Measurements from ENCODE around the gene SAMD8. TPM values are rescaled to one million over a fixed set of nuclear protein-coding genes. Genes with fewer than 3 reads are reported as not detected.
A peak's percentile ranks its signal among the peaks of the same experiment; 100 is the strongest.

SAMD8 gene
- total and polyA plus RNA-seq, 10 of the 15 experiments (the other 5 are each of a cell fraction or from before 2014, with no cell fraction given) = 2.8 to 26.0 (median 9.3) TPM

DNA sequence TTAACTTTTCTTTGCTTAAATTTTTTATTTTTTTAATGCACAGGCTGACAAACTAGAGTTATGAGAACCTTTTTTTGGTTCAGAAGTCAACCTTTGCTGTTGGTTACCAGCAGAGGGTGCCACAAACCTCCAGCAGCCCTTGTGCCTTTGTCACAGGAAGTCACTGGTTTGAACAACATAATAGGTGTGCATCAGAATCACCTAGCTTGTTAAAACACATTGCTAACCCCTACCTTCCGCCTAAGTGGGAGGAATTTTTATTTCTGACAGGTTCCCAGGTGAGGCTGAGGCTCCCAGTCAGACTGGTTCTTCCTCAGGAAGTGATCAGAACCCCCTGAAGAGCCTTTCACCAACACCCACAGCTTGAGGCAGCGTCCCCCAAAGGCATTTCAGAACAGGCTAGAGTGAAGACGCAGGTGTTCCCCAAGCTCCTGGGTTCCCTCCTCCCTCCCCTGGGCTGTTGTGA, 76.5 kb downstream of the SAMD8 start (continued):
- TF ChIP-seq, protein P1, sequence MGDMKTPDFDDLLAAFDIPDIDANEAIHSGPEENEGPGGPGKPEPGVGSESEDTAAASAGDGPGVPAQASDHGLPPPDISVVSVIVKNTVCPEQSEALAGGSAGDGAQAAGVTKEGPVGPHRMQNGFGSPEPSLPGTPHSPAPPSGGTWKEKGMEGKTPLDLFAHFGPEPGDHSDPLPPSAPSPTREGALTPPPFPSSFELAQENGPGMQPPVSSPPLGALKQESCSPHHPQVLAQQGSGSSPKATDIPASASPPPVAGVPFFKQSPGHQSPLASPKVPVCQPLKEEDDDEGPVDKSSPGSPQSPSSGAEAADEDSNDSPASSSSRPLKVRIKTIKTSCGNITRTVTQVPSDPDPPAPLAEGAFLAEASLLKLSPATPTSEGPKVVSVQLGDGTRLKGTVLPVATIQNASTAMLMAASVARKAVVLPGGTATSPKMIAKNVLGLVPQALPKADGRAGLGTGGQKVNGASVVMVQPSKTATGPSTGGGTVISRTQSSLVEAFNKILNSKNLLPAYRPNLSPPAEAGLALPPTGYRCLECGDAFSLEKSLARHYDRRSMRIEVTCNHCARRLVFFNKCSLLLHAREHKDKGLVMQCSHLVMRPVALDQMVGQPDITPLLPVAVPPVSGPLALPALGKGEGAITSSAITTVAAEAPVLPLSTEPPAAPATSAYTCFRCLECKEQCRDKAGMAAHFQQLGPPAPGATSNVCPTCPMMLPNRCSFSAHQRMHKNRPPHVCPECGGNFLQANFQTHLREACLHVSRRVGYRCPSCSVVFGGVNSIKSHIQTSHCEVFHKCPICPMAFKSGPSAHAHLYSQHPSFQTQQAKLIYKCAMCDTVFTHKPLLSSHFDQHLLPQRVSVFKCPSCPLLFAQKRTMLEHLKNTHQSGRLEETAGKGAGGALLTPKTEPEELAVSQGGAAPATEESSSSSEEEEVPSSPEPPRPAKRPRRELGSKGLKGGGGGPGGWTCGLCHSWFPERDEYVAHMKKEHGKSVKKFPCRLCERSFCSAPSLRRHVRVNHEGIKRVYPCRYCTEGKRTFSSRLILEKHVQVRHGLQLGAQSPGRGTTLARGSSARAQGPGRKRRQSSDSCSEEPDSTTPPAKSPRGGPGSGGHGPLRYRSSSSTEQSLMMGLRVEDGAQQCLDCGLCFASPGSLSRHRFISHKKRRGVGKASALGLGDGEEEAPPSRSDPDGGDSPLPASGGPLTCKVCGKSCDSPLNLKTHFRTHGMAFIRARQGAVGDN (IDR thresholded peaks at IDR 0.05) = no peak
- TF ChIP-seq SMC3 (IDR thresholded peaks at IDR 0.05; ENCODE audit: borderline replicate concordance, low read length) (peak; percentile 82; the same call in 1 of the 2 replicates), NR2C1 (IDR thresholded peaks at IDR 0.05) (no peak), POLR2A (IDR thresholded peaks at IDR 0.05; ENCODE audit: low read depth, low read length) (no peak), BMI1 (IDR thresholded peaks at IDR 0.05; ENCODE audit: borderline replicate concordance) (no peak), NFIC (IDR thresholded peaks at IDR 0.05; ENCODE audit: low read depth, low read length) (no peak), BACH1 (IDR thresholded peaks at IDR 0.05; ENCODE audit: borderline replicate concordance) (no peak), IKZF1 (conservative IDR thresholded peaks at IDR 0.05) (no peak), LARP7 (IDR thresholded peaks at IDR 0.05) (no peak), MEF2A (IDR thresholded peaks at IDR 0.05; ENCODE audit: insufficient read depth, low read depth, low read length) (no peak), EZH2 (IDR thresholded peaks at IDR 0.05; ENCODE audit: borderline replicate concordance, control insufficient read depth, low read depth, low read length) (no peak), SPI1 (IDR thresholded peaks at IDR 0.05; ENCODE audit: borderline replicate concordance, insufficient read depth, low read depth, low read length) (no peak; the same call in 1 of the 2 replicates)
- TF ChIP-seq, protein P2, sequence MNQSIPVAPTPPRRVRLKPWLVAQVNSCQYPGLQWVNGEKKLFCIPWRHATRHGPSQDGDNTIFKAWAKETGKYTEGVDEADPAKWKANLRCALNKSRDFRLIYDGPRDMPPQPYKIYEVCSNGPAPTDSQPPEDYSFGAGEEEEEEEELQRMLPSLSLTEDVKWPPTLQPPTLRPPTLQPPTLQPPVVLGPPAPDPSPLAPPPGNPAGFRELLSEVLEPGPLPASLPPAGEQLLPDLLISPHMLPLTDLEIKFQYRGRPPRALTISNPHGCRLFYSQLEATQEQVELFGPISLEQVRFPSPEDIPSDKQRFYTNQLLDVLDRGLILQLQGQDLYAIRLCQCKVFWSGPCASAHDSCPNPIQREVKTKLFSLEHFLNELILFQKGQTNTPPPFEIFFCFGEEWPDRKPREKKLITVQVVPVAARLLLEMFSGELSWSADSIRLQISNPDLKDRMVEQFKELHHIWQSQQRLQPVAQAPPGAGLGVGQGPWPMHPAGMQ (IDR thresholded peaks at IDR 0.05; ENCODE audit: borderline replicate concordance) = no peak
- TF ChIP-seq, protein P3, sequence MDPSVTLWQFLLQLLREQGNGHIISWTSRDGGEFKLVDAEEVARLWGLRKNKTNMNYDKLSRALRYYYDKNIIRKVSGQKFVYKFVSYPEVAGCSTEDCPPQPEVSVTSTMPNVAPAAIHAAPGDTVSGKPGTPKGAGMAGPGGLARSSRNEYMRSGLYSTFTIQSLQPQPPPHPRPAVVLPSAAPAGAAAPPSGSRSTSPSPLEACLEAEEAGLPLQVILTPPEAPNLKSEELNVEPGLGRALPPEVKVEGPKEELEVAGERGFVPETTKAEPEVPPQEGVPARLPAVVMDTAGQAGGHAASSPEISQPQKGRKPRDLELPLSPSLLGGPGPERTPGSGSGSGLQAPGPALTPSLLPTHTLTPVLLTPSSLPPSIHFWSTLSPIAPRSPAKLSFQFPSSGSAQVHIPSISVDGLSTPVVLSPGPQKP (IDR thresholded peaks at IDR 0.05; ENCODE audit: low read depth, low read length) = no peak
- TF ChIP-seq, protein P4, sequence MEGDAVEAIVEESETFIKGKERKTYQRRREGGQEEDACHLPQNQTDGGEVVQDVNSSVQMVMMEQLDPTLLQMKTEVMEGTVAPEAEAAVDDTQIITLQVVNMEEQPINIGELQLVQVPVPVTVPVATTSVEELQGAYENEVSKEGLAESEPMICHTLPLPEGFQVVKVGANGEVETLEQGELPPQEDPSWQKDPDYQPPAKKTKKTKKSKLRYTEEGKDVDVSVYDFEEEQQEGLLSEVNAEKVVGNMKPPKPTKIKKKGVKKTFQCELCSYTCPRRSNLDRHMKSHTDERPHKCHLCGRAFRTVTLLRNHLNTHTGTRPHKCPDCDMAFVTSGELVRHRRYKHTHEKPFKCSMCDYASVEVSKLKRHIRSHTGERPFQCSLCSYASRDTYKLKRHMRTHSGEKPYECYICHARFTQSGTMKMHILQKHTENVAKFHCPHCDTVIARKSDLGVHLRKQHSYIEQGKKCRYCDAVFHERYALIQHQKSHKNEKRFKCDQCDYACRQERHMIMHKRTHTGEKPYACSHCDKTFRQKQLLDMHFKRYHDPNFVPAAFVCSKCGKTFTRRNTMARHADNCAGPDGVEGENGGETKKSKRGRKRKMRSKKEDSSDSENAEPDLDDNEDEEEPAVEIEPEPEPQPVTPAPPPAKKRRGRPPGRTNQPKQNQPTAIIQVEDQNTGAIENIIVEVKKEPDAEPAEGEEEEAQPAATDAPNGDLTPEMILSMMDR (IDR thresholded peaks at IDR 0.05 in 2 of 3, conservative IDR thresholded peaks at IDR 0.05 in 1 of 3; ENCODE audit: control insufficient read depth in 2 of 3, extremely low read depth in 1 of 3, insufficient read depth in 1 of 3, low read depth in 3 of 3, low read length in 3 of 3) = peak; percentile 75 to 81 (median 79)

Measured in GM12878 (cell line).